Stimulated activated CD8-positive, alpha-beta memory T cell treated with anti-CD3 and anti-CD28 coated beads, Interleukin-15, amount 100 ng/mL, for 48 hours (primary cell): ENCODE results near the gene SNX32.

Source experiments
- DNase-seq, 2 donors: peaks; one replicate each; pipeline ENCODE4 v3.0.0-alpha.2; 2020; ENCODE audit warnings: low read depth in 2 of 2

SNX32 gene

DNA sequence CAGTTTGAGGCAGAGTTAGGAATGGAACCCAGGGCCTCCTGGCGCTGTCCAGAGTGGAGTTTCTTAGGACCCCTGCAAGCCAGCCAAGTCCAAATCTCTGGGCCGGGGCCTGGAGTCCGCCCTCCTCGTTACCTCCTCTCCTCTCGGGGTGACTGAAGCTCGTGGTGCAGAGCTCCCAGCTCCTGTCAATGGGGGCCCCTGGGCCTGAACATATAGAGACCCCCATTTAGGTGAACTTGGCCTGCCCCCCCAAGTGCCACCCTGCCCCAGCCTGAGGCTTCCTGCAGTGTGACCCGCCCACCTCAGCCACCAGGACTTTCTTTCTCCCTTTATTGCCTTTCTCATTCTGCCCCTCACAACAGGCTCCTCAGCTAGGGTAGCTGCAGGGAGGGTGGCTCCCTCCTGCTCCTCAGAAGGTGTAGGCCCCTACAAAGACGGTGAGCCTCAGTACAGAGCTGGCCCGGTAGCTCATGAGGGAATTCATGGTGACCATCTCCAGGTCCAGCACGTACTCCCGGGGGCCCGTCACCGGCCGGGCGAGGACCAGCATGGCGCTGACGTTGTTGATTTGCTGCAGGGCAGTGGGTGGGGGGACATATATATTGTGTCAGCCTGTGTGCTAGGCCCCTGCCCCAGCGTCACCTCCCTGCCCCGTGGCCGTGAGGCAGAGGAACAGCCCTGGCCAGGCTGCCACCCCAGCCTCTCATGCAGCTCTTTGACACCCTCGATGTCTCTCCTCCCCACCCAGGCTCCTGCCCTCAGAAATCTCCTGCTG is 32.9 kb downstream of the SNX32 start:
- no peak for DNase-seq

DNA sequence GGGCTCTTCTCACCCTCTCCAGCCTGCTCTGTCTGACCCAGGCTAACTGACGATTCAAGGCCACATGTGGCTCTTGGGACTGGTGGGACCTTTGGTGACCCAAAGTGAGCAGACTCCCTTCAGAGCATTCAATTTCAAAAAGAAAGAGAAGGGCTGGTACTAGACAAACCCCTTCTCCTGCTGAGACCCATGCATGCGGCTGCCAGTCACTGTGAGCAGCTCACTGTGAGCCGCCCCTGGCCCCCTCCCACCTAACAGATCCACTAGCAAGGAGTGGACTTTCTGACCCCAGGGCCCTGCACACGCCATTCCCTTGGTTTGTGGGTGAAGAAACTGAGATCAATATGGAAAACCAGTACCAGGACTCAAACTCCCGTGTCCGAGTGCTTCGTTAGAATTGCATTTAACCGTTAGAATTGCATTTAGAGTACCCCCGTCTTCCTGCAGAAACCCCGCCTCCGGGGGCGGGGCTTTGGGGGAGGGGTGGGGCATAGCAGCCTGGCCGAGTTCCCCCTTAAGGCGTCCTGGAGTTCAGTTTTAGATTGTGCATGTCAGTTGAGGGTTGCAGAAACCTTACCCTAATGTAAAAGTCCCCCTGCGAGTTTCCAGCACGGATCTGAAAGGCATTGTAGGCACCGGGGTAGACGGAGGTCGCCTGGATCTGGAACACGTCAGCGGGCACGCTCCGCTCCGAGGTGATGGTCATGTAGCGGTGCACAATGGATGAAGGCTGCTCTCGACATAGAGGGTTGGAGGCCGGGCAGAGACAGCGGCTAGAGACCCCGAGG is 33.7 kb downstream of the SNX32 start:
- DNase-seq = no peak

DNA sequence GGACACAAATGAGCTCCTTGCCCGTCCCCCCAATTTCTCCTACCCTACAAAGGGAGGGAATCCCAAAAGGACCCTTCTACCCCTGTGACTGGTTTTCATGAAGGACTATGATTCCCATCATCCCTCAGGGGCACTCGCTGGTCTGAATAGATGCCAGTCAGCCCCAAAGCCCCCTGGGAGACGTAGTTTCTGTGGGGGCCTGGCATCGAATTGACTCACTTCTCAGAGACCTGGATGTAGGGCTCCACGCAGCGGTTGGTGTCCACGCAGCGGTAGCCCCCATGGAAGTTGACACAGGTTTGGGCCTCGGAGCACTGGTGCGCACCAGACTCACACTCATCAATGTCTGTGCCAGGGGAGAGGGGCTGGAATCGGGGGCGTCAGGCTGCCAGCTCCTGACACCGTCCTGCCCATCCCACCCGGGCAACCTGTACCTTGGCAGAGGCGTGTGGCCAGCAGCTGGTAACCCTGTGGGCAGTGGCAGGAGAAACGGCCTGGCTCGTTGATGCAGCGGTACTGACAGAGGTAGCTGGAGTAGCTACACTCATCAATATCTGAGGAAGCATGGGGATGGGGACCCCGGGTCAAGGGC is 34.4 kb downstream of the SNX32 start:
- no peak for DNase-seq

DNA sequence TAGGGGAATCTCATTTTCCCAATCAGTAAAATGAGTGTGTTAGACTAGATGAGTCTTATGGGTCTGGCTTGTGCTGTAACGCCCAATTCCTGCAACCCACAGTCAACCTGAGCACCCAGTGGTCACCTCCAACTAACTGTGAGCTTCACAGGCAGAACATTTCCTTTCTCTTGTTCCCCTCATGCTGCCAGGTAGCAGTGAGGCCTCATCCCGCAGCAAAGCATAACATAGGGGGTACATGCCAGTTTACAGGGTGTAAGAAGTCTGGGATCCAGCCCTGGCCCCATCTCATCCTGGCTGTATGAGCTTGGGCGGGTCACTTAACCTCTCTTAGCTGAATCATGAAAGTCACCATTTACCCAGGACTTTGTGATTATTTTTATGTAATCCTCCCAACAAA is 35.1 kb downstream of the SNX32 start:
- DNase-seq = no peak

DNA sequence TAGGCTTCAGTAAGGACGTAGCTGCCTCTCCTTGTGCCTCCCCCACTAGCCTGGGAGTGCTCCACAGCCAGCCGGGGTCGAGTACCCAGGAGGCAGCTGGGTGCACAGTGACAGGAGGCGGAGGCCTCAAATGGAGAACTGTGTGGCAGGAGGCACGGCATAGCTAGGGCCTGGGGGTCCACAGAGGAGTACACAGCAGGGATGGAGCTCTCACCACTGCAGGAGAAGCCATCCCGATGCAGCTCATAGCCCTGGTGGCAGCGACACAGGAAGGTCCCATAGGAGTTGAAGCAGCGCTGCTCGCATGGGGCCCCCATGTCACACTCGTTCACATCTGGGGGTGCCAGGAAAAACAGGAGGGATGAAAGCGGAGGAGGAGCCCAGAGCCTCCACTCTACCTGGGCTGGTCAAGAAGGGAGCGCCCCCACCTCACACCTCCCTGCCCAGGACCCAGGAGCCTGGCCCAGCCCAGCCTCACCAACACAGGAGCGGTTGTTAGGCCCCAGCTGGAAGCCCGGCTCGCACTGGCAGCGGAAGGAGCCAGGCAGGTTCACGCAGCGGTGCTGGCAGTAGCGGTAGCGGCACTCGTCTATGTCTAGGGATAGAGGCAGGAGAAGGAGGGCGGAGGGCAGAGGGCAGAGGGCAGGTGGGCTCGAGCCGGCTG is 36.0 kb downstream of the SNX32 start:
- no peak for DNase-seq

DNA sequence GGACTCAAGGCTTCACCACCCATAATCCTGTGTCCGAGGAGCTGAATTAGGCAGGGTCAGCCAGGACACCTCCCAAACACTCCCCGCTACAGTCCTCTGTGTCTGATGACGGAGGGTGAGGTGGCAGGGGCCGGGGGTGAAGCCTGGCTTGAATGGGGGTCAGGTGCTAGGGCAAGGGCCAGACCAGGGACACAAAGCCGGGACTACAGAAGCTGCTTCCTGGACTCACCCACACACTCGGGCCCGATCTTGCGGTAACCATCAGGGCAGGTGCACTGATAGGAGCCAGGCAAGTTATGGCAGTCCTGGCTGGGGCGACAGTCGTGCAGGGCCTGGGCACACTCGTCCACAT is 36.5 kb downstream of the SNX32 start:
- DNase-seq = no peak

DNA sequence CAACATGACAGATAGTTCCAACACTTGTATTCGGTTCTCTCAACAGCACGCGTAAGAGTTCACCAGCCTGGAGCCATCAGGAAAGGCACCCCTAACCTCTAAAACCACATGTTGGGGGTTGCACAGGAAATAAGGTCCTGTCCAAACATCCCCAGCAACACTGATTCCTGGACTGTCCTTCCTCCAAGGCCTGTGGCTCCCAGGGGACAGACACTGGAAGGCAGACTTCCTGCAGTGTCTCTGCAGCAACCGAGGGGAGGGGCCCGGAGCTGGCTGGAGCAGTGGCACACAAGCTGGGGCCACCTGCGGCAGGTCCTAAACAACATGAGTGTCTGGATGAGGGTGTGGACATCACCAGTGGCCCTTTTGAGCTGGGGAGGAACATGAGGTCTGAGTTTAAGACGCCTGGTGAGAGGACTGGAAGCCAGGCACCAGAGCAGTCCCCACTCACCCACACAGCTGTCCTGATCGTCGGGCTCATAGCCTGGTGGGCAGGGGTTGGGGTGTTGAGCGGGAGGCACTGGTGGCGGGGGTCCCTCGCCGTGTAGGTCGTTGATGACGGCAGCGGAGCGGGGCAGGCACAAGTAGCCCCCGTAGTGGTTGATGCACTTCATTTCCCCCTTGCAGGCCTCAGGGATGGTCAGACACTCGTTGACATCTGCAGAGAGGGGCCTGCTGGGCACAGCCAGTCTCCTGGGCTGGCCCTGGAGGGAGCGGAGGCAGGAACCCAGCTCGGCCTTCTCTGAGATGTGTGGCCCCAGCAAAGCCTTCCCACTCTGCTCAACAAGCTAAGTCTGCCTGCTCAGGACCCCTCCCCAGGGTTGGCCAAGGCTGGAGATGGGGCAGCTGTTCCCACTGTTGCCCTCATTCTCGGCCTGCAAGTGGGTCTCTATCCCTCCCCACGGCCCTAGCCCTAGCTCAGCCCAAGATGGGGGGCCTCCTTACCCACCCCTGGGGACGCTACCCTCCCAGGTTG is 37.2 kb downstream of the SNX32 start:
- DNase-seq = no peak

DNA sequence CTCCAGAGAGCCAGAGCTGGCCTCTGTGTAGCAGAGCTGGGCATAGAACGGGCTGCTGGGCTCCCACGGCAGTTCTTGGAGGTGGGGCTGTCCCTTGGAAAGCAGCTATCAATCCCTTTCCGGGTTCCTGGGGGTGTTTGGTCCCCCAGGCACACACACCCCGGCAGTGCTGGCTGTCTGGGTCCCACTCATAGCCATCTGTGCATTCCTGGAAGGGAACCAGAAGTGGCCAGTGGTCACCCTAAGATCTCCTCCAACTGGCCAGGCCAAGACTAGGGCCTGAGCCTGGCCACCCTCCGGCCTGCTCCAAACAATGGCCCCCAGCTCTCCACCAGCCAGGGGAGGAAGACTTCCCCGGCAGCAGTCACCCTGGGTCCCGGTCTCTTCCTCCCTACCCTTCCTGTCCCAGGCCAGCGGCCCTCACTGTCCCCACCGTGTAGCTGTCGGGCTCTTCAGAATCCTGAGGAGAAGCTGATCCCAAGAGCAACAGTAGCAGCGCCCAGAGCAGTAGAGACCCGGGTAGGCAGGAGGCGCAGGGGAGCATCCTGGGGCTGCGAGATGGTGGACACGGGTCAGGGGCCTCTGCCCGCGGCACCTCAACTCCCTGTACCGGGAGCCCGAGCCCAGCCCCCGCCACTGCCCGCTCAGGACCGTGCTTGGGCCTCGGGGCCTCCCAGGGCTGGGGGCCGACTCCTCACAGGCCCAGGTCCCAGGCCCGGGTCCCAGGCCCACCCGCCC is 38.2 kb downstream of the SNX32 start:
- DNase-seq = no peak

DNA sequence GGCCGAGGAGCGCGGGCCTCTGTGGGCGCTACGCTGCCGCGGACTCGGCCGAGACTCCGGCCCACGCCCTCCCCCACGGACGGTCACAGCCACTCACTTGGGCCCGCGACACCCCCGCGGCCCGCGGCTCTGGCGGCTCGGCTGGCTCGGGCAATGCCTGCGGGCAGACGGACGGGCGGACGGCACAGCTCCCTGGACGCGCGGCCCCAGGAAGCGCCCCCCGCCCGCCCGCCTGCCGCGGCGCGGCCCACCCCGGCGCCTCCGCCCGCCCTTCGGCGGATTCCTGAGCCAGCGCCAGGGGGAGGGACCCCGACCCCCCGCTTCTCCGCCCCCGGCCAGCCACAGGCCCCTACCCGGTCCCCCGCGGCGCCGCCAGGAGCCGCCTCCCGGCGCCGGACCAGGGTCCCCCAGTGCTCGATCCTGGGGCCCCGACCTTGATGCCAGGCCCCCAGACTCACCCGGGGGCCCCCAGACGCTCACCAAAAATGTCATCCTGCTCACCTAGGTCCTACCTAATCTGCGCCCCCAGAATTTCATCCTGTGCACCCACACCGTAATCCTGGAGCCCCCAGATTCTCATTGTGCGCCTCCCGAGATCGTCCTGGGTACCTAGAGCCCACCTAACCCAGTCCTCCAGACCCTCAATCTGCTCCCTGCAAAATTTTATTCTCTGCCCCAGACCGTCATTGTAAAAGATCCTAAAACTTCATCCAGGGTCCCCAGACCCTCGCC is 39.0 kb downstream of the SNX32 start, which contains the start of gene EFEMP2:
Gene EFEMP2 (minus strand): TSS at position 215 of the 732 bp plus-strand sequence. CDS start 446 bp downstream, outside the sequence.
- DNase-seq = no peak

DNA sequence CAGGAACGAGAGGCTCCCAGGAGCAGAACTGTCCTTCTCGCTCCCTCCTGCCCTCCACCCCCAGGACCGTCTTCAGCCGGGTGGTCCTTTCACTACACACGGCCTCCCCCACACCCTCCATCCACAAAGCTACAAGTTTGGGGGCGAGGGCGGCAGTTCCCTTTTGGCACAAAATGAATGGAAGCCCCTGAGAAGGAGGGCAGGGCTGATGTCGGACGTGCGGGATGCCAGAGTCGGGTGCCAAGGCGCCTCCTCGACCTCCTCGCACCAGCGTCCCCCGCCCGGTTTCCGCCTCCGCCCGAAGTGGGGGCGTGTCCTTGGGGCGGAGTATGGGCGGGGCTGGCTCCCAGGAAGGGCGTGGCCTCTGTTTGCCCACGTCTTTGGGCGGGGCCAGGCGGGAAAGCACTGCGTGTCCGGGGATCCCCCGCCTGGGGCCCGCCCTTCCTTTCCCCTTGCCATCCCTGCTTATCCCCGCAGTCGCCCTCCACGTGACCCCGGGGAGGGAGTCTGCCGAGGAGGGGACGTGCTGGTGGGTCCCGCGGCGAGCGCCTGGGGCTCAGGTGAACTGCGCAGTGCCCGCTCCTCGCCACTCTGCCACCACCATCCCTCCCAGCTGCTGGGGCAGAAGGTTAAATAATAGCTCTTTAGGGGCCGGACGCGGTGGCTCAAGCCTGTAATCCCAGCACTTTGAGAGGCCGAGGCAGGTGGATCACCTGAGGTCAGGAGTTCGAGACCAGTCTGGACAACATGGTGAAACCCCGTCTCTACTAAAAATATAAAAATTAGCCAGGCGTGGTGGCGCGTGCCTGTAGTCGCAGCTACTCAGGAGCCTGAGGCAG is 39.8 kb downstream of the SNX32 start:
- DNase-seq = peak; percentile 90 to 92

DNA sequence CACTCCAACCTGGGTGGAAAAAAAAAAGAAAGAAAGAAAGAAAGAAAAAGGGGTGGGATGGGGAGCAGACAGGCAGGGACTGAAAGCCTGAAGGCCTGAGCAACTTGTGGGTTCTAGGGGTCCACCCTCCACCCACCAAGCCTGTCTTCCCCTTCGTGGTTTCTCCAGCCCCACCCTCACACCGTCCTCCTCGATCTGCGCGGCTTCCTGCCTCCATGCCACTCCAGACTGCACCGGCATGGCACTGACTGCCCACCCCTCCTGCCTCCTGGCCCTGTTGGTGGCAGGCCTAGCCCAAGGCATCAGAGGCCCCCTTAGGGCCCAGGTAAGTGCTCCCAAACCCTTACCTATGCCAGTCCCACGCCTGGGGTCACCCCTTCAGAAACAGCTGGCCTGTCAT is 45.9 kb downstream of the SNX32 start, which contains the start of gene CTSW:
Gene CTSW (plus strand): TSS at position 221 of the 400 bp plus-strand sequence. CDS start 18 bp downstream, at position 239.
- DNase-seq = no peak

DNA sequence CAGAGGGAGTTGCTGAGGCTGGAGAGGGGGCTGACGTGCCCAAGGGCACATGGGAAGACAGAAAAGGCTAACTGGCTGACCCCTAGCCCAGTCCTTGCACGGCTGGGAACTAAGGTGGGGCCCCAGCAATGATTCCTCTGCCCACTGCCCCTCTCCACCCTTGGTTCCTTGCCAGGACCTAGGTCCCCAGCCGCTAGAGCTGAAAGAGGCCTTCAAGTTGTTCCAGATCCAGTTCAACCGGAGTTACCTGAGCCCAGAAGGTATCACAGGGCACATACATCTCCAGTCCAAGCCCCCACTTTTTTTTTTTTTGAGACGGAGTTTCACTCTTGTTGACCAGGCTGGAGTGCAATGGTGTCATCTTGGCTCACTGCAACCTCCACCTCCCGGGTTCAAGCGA is 46.3 kb downstream of the SNX32 start:
- DNase-seq = no peak

DNA sequence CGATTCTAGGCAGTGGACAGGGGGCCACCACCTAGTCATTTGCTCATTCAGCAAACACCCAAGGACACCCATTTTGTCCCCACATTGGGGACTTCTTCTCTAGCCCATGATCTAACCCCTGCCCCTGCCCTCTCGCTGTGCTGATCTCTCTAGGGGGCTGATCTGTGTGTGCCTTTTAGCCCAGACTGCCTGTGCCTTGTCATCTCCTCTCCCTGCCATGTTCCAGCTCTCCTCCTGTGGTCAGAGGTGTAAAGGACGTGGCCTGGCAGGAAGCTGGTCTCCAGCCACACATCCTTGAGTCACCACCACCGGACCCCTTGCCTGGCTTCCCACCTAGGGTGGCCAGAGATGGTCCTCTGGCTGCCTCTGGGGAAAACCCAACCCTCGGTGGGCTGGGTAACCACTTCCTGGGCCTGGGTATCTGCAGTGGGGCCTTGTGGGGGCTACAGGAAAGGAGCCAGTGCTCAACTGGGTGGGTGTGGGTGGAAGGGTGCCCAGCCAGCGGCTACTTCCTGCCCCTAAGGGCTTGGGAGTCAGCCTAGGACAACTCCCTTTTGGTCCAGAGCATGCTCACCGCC is 47.2 kb downstream of the SNX32 start:
- DNase-seq = no peak

DNA sequence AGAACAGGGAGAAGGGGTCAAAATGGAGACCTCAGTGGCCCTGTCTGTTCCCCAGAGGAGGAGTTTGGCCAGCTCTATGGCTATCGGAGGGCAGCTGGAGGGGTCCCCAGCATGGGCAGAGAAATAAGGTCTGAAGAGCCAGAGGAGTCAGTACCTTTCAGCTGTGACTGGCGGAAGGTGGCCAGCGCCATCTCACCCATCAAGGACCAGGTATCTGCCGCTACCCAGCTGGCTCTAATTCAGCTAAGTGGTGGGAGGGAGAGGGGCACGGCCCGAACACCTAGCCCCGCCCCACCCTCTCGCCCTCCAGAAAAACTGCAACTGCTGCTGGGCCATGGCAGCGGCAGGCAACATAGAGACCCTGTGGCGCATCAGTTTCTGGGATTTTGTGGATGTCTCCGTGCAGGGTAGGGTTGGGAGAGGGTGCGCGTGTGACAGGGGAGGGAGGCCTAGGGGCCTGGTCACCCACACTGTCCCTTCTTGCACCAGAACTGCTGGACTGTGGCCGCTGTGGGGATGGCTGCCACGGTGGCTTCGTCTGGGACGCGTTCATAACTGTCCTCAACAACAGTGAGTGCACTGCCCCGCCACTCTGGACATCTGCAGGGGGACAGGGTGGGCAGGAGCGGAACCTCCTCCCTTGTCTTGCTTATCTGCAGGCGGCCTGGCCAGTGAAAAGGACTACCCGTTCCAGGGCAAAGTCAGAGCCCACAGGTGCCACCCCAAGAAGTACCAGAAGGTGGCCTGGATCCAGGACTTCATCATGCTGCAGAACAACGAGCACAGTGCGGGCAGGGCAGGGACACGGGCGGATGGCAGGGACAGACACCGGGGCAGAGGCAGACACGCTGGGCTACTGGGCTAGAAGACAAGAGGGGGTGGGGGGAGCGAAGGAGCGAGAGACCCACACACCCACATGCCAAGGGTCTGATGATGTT is 48.6 kb downstream of the SNX32 start:
- DNase-seq = no peak

DNA sequence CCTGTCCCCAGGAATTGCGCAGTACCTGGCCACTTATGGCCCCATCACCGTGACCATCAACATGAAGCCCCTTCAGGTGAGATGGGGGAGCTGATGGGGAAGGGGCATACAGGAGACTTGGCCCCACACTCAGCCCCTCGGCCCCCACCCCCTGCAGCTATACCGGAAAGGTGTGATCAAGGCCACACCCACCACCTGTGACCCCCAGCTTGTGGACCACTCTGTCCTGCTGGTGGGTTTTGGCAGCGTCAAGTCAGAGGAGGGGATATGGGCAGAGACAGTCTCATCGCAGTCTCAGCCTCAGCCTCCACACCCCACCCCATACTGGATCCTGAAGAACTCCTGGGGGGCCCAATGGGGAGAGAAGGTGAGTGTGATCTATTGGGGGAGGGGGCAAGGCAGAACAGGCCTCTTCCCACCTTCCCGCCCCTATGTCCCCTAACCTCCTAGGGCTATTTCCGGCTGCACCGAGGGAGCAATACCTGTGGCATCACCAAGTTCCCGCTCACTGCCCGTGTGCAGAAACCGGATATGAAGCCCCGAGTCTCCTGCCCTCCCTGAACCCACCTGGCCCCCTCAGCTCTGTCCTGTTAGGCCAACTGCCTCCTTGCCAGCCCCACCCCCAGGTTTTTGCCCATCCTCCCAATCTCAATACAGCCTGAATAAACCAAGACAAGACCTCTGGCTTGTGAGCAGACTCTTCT is 49.4 kb downstream of the SNX32 start:
- no peak for DNase-seq
